ENCODE results near the gene BIN2.

The BIN2 gene

DNA sequence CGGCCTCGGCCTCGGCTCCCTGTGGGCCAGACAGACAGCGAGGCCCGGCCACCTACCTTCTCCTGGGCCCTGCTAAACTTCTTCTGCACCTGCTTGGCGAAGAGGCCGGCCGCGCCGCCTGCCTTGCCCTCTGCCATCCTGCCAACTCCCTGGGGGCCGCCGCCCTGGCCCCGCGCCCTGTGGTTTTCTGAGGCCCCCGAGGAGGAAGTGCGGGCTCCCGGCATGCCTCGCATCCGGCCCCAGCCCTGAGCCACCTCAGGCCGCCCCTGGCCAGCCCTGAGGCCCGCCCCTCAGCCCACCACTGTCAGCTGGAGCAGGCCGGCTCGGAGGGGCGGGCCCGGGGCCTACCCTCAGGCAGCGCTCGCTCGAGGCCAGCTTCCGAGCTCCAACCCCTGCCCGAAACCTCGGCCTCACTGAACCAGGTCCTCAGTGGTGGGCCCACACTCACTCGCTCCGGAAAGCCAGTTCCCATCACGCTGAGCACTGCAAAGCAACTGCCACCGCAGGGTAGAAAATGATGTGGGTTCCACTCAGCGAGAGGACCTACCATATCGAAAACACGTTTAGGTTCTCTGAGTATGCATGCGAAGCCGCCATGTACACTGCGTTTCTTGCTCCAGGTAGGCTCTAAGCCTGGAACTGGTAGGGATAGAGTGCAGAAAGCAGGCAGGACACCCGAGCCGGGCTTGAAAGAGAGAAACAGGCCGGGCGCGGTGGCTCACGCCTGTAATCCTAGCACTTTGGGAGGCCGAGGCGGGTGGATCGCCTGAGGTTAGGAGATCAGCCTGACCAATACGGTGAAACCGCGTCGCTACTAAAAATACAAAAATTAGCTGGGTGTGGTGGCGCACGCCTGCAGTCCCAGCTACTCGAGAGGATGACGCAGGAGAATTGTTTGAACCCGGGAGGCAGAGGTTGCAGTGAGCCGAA is at the start of gene BIN2:
Gene BIN2, minus strand, starts transcription at position 209 of the 930 bp plus-strand sequence. Its CDS starts 72 bp downstream, at position 137.
- DNase-seq, result no peak

DNA sequence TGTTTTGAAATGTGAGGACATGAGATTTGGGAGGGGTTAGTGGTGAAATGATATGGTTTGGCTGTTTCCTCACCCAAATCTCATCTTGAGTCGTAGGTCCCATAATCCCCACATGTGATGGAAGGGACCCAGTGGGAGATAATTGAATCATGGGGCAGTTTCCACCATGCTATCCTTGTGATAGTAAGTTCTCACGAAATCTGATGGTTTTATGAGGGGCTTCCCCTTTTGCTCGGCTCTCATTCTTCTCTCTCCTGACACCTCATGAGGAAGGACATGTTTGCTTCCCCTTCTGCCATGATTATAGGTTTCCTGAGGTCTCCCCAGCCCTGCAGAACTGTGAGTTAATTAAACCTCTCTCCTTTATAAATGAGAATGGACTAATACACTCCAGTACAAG is 49.2 kb upstream of the BIN2 start:
- no peak for DNase-seq

DNA sequence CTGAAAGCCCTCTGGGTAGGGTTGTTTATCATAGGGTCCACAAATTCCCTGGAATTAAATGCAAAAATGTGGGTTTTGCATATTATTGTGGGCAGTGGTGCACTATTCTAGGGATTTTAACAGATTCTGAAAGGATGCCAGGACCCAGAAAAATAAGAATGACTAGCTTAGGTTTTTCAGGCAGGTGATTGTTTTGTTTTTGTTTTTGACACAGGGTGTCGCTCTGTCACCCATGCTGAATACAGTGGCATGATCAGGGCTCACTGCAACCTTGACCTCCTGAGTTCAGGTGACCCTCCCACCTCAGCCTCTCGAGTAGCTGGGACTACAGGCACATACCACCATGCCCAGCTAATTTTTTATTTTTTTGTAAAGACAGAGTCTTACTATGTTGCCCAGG is 48.0 kb upstream of the BIN2 start:
- no peak for DNase-seq

DNA sequence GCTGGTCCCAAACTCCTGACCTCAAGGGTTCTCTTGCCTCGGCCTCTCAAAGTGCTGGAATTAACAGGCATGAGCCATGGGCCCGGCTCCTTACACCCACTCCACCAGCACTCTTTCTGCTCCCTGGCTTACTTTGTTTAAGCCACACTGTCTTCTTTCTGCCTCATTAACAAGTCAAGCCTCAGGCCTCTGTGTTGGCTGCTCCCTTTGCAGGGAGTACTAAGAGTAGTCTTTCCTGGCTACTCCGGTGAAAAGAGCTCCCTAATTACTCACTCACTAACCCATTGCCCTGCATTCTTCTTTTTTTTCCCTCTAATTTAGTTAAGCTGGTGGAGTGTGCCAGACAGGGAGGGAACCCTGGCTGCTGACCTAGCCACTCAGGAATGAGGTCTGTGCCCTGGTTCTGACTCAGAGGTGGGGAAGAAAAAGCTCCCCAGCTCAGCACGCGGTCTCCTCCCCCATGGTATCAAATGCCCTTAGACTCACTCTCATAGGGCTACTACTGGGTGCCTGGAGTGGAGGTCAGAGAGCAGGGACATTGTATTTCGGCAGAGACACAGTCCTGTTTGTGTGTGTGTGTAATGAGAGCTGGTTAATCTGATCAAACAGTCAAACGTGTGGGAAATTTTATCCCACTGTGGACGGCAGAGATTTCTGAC is 47.5 kb upstream of the BIN2 start:
- DNase-seq, result no peak

DNA sequence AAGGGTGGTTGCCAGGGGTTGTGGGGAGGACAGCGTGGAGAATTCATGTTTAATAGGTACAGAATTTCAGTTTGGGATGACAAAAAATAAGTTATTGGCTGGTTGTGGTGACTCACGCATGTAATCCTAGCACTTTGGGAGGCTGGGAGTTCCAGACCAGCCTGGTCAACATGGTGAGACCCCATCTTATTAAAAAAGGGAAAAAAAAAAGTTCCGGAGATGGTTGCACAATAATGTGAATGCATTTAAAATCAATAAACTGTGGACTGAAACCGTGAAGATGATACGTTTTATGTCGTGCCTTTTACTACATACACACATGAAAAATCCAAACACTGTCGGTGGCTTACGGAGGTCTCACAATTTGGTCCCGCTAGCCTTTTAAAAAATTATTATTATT is 46.7 kb upstream of the BIN2 start:
- no peak for DNase-seq

DNA sequence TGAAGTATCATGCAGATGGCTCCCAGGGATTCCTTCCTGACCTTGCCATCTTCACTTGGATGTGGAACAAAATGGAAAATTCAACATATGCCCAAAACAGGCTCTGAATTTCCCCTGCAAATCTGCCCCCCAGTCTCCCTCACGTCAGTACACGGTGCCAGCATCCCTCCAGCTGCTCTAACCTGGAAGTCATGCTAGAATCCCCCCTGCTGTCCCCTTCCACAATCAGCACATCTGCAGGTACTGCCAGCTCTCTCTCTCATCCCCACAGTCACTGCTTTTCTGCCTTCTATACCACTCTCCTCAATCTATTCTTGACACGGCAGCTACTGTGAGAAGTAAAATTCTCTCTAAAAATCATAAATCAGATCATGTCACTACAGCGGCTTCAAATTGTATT is 45.6 kb upstream of the BIN2 start:
- DNase-seq, result no peak

DNA sequence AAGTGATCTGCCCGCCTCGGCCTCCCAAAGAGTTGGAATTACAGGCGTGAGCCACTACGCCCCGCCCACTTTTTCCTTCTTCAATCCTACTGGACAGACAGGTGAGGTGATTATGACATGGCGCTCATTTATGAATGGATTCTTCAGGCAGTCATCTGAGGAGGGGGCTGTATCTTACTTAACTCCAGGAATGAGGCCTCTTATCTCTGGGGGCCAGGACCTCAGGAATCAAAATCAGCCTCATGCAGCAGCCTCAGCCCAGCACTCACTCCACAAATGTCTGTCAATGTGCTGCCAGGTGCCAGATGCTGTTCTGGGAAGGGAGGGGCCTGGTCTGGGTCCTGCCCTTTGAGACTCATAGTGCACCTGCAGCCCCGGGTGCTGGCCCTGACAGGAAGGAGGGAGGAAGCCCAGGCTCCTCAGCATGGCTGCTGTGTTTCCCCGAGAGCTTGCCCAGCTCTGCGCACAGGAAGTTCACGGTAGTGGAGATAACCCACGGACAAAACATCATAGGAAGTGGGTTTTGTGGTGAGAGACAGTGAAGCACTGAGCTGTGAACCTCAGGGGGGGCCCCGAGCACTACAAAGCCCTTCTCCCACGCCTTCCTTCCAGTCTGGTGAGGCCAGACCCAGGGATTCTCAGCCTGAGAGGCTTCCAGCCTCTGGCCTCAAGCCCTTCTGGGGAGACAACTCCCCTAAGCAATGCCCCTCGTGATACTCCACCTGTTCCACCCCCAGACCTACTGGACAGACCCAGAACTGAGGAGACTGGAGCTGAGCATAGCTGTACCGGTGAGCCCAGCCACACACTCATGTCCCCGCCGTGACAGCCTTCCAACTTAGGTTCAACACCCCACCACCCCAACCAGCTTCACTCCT is 44.9 kb upstream of the BIN2 start:
- peak; percentile 46 for DNase-seq

DNA sequence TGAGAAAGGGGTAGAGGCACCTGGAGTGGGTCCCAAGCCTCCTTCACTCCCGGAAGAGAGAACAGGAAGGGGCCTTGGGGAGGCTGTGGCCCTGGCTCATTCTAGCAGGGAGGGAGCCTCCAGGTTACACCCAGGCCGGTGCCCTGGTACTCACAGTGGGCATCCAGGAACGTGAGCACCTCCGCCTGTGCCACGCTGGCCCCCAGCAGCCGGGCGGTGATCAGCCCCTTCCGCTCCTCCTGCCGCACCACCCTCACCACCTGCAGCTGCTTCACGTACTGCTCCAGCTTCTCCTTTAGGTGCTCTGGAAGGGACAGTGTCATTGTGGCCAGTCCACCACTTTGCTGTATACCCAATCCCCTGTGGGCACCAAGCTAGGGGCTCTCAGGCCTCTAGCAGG is 41.3 kb upstream of the BIN2 start:
- no peak for DNase-seq

DNA sequence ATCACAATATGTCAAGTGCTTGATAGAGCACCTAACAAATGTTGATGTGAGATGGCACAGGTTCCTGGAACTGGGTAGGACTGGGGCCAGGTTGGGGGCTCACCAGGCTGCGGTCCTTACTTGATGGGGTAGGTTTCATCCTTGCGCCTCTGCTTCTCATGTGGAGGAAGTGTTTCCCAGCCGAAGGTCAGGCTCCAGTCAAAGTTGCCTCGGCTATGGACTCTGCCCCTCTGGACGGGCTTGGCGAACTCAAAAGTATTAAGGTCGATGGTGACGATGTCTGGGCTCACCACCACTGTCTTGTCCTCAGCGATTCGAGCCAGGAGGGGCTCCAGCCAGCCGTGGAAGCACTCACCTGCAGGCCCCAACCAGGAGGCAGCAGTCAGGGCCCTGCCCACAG is 40.0 kb upstream of the BIN2 start:
- DNase-seq, result no peak

DNA sequence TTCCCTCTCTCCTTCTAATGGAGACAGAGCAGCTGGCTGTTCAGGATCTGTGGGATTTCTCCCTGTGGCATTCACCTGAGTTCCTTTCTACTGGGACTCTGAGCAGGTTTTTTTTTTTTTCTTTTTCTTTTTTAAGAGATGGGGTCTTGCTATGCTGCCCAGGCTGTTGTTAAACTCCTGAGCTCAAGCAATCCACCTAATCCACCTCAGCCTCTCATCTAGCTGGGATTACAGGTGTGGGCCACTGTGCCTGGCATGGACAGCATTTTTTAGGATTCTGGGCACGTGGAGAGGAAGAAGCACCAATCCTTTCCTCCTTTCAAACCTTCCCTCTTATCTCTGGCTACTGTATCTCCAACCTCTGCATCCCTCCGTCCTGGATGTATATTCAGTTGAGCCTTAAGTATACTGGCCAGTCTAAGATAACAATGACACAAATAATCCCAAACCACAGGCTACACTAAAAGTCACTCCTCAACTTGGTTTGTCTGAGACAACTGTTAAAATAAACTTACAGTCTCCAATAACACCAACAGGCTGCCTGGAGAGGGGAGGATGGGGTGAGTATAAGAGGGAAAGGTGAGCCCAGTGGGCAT is 38.9 kb upstream of the BIN2 start:
- DNase-seq, result no peak

DNA sequence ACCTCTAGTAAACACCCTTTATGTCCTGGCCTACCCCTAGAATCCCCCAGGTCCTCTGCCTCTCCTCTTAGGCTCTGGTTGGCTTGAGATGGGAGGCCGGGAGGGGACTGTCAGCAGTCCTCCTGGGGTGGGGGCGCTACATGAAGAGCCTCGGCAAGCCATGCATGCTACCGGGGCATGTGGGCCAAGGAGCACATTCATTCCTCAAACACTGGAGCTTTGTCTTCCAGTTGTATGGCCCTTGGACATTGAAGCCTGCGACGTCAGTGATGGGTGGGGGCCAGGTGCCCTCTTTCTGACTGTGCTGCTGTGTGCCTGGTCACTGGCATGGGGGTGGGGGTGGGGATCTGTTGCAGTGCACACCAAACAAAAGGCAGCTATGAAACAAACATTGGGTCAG is 38.3 kb upstream of the BIN2 start:
- no peak for DNase-seq

DNA sequence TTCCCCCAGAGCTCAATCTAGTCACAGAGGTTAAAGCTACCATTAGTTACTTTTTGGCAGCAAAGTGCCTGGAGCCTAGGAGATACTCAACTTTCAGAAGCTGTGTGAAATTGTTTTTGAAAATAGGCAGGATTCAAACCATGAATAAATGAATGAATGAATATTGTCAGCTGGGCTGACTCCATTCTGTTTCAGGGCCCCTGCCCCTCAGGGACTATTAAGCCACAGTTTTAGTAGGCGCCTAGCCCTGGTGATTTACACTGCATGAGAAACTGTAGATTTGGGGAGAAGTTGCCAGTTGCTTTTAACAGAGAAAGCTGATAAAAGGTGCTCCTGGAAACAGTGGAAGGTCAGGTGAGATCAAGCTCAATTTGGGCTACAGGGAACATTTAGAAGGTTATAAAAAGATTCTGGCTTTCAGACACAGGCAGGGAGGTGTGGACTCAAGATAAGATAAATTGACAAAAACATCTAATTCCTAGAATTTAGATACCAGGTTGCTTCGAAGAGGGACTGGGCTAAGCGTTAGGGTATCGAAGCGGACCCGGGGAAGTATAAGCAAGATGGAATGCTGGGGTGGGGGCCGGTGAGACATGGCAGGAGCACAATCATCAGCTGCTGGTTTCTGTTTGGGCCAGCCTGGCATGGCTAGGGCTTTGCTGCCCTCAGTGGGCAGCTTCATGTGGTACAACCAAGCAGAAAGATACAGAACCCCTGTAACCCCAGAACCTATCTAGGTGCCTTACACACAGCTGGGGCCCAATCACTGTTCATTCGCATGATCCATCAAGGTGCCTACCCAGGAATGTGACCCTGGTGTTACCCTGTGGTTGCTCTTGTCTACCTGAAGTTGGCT is 37.4 kb upstream of the BIN2 start:
- no peak for DNase-seq

DNA sequence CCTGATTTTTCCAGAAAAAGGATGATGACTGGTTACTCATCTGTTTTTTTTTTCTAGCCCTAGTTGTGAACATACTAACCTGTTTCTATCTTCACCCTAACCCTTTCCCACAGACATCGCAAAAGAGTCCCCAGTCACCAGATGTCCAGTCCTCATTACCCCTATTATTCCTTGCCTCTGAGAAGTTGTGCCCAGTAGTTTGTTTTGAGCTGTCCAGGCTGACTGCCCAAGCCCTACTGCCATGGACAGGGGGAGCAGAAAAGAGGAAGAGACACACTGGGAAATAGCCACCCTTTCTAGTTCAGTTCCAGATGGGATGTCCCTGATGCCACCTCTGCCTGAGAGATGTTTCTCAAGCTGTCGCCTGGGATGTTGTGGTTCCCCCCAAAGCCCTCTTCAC is 36.3 kb upstream of the BIN2 start:
- DNase-seq, result no peak

DNA sequence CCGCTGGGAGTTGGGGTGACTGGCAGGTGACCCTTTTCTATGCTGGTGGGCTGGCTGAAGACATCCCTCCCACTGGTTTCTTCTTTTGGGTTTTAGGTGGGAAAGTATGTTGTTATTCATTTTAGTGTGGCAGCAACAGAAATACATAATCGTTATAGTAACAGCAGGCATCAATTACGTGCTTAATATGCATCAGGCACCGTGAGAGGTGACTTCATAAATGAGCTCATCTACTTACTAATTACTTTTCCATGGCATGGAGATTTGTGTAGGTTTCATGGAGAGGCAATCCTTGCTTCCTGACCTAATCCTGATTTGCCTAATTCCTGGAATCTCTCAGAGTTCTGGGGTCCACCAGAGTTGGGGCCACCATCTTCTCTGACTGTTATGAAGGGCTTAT is 35.9 kb upstream of the BIN2 start:
- no peak for DNase-seq

DNA sequence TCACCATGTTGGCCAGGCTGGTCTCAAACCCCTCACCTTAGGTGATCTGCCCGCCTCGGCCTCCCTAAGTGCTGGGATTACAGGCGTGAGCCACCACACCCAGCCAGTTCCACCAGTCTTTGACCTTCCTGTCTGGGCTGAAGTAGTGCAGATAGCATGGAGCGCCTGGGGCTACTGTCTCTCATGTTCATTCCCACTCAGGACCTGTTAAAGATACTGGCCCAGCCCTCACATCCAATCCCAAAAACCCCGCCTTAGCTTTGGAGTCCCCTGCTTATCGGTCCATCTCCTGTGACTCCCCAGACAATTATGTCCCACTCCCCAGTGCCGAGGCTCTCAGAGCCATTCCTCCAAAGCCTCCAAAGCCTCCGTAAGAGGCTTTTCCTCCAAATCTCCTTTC is 34.5 kb upstream of the BIN2 start:
- DNase-seq, result peak; percentile 30

DNA sequence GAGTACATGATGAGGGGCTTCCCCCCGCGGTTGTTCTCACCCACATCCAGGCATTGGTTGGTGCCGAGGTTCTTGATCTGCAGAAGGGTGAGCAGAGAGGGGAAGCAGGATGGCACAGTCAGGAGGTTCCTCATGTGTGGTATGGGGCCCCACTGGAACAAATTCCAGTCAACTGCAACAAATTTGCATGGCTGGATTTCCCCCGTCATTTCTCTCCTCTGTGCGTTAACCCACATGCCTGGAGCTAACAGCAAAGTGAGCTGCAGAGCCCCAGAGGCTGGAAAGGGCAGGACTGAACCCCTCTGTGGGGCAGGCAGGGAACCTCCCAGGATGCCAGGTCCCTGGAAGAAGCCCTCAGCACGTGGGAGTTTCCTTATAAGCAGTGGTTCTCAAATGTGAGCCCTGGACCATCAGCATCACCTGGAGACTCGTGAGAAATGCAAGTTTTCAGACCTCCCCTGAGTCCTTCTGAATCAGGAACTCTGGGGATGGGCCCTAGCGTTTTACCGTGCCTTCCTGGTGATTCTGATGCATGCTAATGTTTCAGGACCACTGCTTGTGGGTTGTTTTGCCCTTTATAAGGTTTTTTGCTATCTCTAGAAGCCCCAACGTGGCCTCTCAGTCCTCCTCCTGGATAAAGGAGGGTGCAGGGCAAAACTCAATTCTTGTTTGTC is 33.5 kb upstream of the BIN2 start:
- DNase-seq, result no peak

DNA sequence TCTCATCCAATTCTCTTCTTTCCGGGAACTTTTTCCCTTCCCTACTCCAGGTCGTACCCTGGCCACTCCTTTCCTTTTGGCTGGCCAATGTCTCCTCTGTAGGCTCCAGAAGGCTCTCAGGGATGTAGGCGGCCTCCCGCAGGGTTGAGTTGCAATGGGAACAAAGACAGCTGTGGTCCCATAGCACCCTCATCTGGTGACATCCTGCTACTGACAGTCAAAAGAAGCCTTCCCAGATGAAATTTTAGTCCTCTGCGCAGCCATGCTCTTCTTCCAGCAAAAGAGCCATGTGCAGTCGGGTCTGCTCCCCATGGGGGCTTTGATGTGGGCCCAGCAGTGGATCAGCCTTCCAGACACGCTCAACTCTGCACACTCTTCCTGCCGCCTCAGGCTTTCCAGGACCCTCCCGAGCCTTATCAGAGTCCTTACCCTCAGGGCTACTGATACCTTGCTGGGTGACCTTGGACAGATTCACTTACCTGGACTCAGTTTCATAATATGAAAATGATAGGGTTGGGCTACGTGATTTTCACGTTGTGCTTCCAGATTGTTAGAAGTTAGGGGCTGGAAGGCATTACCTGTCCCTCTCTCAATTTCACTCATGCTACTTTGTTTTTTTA is 28.0 kb upstream of the BIN2 start:
- peak; percentile 74 for DNase-seq

DNA sequence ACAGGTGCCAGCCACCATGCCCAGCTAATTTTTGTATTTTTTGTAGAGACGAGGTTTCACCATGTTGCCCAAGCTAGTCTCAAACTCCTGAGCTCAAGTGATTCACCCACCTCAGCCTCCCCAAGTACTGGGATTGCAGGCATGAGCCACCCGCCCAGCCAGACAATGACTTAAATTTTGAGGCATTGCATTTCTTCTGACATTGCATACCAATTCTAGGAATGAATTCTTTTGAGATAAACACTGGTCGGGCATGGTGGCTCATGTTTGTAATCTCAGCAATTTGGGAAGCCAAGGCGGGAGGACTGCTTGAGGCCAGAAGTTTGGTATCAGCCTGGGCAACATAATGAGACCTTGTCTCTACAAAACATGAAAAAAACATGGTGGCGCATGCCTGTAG is 25.1 kb upstream of the BIN2 start:
- DNase-seq, result no peak

DNA sequence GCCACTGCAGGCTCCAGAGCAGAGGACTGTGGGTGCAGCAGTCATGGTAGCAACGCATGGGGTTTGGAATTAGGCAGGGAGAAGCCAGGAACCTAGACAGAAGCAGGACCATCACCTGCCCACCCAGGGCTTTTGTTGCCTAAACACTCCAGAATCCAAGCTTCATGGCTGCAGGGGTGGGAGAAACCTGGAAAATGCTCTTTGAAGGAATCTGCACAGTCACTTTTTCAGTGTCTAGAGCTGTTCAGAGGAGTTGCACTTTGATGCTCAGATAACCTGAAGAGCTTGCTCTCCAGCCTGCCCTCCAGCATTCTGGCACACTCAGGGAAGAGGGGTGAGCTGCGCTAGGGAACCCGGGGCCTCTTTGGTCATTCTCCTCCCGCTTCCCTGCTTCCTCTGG is 24.1 kb upstream of the BIN2 start:
- no peak for DNase-seq

DNA sequence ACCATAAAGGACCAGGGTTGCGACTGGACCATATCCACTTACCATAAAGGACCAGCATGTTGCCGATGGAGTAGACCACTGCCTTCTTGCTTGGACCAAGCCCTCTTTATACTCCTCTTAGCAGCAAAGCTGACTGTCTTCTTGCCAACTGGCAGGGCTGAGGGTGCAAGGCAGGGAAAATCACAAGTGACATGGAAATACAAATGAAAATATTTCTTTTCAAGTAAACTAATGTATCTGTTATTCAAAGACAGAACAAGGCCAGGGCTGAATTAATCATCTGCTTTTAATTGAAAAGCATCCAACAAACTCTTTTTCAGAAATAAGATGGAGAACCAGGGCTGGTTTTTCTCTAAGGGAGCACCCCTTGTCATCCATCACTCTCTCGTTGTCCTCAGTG is 22.6 kb upstream of the BIN2 start, which contains the start of gene CELA1:
Gene CELA1, minus strand, starts transcription at position 99 of the 400 bp plus-strand sequence. Its CDS starts 41 bp downstream, at position 58.
- DNase-seq, result no peak

DNA sequence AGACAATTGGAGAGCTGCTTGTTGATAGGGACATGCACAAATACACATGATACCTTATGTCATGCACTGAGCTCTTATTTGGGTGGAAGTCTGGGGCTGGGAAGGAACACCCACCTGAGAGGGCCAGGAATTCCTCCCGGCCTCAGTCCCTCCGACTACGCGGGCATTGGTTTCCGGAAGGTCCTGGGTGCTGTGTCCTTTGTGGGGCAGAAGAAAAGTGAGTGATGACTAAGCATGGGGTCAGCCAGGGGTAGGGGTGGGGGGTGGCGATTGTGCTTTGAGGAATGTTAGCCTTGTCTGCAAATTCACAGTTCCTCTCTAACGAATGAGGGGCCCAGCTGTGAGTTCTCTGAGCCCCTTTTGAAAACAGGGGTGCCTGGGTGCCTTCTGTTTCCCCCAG is 21.7 kb upstream of the BIN2 start:
- DNase-seq, result no peak

Data from NCI-H82 (cell line).